ENCODE data around the gene SYNC. TPM values are rescaled to one million over a fixed set of nuclear protein-coding genes. Genes with fewer than 3 reads are reported as not detected.

SYNC gene
- total RNA-seq, 1 experiment from 2014 or later, result 2.8 TPM

DNA sequence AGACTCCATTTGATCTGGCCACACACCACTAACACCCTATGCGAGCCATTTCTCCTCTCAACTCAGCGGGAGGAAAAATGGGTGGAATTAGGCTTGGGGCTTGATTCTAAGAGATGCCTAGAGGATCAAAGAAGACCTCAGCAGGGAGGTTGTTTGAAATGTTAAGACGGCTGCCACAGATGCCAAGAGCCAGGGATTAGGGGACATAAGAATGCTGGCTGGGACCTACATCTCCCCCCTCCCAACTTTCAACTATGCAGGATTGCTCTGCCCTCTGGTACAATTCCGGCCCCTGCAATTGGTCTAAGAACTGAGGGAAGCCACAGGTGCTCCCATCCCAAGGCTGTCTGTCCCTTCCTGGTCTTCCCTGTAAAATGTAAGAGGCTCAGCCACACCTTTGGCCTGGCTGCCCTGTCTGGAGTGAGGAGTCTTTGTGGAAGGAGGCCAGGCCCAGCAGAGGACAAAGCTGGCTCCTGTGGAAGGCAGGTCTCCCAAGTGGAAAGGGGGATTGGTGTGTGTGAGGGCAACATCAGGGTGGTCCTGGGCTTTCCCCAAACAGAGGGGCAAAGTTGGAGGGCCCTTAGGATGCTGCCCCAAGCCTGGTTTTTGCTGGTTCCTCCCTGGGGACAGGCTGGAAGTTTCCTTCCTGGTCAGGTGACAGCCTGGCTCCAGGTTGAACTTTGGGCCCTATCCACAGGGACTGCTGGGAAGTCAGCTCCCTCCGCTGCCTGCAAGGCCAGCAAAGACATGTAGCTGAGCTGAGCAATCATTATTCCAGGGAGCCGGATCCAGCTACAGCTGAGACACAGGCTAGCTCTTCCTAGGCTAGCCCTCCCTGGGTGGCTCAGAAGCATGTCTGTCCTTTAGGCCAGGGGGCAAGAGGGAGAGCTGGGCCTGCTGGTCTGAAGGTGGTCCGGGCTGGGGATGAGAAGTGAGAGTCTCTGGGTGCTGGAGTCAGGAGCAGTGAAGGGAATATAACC, 34.5 kb upstream of the SYNC start:
- Histone ChIP-seq H3K27ac (no peak overlapping the region), H3K4me1 (replicated peaks; ENCODE audit: insufficient read depth) (peaks cover 25% of the 10 kb centered on the region), H3K27me3 (ENCODE audit: insufficient read depth, low read depth) (no peaks in the 10 kb centered on the region), H3K9me3 (ENCODE audit: insufficient read depth, low read depth) (no peaks in the 10 kb centered on the region), H3F3A (ENCODE audit: insufficient read depth, low read depth) (peaks cover 18% of the 10 kb centered on the region; the same call in 1 of the 2 replicates), H3K4me3 (no peak overlapping the region), H2AFZ (no peak overlapping the region), H3K79me2 (ENCODE audit: low read depth) (peaks cover 12% of the 10 kb centered on the region), H3K9me2 (ENCODE audit: insufficient read depth) (no peaks in the 10 kb centered on the region), H3K36me3 (ENCODE audit: low read depth) (no peaks in the 10 kb centered on the region), H4K20me1 (ENCODE audit: insufficient read depth) (no peaks in the 10 kb centered on the region), H3K4me2 (peak overlapping the region; percentile 44; the same call in 1 of the 2 replicates)
- no peak for TF ChIP-seq EZH2 (IDR thresholded peaks at IDR 0.05; ENCODE audit: low read depth)
- TF ChIP-seq, protein P1, sequence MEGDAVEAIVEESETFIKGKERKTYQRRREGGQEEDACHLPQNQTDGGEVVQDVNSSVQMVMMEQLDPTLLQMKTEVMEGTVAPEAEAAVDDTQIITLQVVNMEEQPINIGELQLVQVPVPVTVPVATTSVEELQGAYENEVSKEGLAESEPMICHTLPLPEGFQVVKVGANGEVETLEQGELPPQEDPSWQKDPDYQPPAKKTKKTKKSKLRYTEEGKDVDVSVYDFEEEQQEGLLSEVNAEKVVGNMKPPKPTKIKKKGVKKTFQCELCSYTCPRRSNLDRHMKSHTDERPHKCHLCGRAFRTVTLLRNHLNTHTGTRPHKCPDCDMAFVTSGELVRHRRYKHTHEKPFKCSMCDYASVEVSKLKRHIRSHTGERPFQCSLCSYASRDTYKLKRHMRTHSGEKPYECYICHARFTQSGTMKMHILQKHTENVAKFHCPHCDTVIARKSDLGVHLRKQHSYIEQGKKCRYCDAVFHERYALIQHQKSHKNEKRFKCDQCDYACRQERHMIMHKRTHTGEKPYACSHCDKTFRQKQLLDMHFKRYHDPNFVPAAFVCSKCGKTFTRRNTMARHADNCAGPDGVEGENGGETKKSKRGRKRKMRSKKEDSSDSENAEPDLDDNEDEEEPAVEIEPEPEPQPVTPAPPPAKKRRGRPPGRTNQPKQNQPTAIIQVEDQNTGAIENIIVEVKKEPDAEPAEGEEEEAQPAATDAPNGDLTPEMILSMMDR (conservative IDR thresholded peaks at IDR 0.05), result no peak
- DNase-seq, result no peak
- intact Hi-C loops (cut with micrococcal nuclease; ENCODE audit: unreplicated experiment), result no loop called here
- BruUV-seq (replicated peaks), result no TSS peak
- CTCF ChIA-PET, result no interaction called here
- POLR2A ChIA-PET (ENCODE audit: unreplicated experiment), result no interaction called here

DNA sequence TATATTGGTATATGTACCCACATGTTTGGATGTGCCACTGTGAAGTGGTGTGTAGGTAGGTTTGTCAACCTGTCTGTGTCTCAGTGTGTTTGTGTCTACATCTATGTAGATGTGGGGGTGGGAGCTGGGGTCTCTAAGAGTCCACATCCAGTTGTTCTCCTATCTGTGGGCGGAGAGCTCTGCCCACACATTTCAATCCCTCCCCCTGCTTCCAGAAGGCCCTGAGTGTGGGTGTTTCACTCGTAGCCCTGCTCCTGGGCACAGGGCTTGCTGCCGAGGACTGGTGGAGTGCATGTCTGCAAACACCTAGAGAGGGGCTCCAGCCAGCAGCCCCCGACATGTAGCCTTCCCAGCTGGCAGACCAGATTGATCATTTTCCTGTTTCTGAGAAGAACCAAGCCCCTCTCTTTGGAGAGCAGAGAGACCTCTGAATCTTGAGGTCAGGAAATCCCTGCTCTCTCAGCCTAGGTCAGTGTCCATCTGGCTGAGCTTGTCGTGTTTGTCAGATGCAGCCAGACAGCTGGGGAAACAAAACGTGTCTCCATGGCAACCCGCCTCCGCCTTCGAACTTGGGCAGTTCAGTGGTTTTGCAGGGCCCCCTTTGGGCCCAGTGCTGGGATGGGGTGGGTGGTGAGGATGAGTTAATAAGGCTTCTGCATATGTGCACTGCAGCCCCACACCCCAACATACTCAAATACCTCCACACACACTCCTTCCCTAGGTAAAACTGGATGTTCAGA, 31.2 kb upstream of the SYNC start:
- Histone ChIP-seq H3K36me3 (ENCODE audit: low read depth) (no peaks in the 10 kb centered on the region), H3F3A (ENCODE audit: insufficient read depth, low read depth) (peaks cover 21% of the 10 kb centered on the region; the same call in 1 of the 2 replicates), H3K27ac (no peak overlapping the region), H3K79me2 (ENCODE audit: low read depth) (no peaks in the 10 kb centered on the region), H2AFZ (no peak overlapping the region), H3K4me1 (replicated peaks; ENCODE audit: insufficient read depth) (peaks cover 19% of the 10 kb centered on the region), H4K20me1 (ENCODE audit: insufficient read depth) (no peaks in the 10 kb centered on the region), H3K4me2 (no peak overlapping the region), H3K27me3 (ENCODE audit: insufficient read depth, low read depth) (no peaks in the 10 kb centered on the region), H3K9me3 (ENCODE audit: insufficient read depth, low read depth) (no peaks in the 10 kb centered on the region), H3K9me2 (ENCODE audit: insufficient read depth) (no peaks in the 10 kb centered on the region), H3K4me3 (no peak overlapping the region)
- no peak for DNase-seq
- ChIA-PET POLR2A (ENCODE audit: unreplicated experiment) (no interaction called here), CTCF (interaction anchor here (0.6 kb wide), 3 partner anchors 23 to 1663 kb away, joined by 4 to 8 read pairs (median 7); no protein-coding TSS in a partner anchor)
- no peak for TF ChIP-seq EZH2 (IDR thresholded peaks at IDR 0.05; ENCODE audit: low read depth)
- TF ChIP-seq, protein P1 (conservative IDR thresholded peaks at IDR 0.05), result no peak
- intact Hi-C loops (cut with micrococcal nuclease; ENCODE audit: unreplicated experiment), result no loop called here
- BruUV-seq (replicated peaks), result no TSS peak

DNA sequence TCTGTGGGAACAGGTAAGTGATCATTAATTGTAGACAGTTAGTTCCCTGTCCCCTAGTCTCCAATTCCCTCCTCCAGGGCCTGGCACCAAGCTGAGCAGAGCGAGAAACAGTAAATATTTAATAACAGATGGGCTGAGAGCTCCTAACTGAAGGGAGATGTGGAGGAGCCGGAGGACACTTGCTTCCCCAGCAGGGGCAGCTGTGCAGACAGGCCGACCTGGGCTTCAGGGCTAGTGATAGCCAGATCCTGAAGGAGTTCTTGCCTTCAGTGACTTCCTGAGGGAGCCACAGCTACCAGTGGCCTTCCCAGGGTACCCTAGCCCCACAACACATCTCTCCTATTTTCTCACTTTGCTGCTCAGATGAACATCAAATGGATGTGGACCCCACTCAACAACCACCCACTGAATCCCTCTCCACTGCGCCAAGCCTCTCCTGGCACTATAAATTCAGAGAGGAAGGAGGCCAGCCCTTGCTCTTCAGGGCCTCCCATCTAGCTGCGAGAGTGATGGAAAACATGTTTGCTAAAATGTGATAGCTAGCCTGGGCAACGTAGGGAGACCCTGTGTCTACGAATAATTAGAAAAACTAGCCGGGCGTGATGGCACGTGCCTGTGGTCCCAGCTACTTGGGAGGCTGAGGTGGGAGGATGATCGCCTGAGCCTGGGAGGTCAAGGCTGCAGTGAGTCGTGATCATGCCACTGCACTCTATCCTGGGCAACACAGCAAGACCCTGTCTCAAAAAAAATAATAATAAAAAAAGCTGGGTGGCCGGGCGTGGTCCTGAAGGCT, 26.9 kb upstream of the SYNC start:
- H4K20me1 ChIP-seq (ENCODE audit: insufficient read depth), result no peaks in the 10 kb centered on the region
- no TSS peak for BruUV-seq (replicated peaks)
- H3K27ac ChIP-seq, result no peak overlapping the region
- peaks cover 19% of the 10 kb centered on the region for H3K4me1 ChIP-seq (replicated peaks; ENCODE audit: insufficient read depth)
- ChIA-PET CTCF (interaction anchor here (0.6 to 0.9 kb wide), 2 partner anchors 17 to 209 kb away, joined by 4 to 7 read pairs; no protein-coding TSS in a partner anchor), POLR2A (ENCODE audit: unreplicated experiment) (interaction anchor here (0.5 to 1.4 kb wide), 5 partner anchors 13 to 795 kb away, joined by 3 to 7 read pairs (median 7); no protein-coding TSS in a partner anchor)
- no peak overlapping the region for H3K4me3 ChIP-seq
- TF ChIP-seq EZH2 (IDR thresholded peaks at IDR 0.05; ENCODE audit: low read depth), result no peak
- TF ChIP-seq, protein P1 (conservative IDR thresholded peaks at IDR 0.05), result no peak
- DNase-seq, result no peak
- no peaks in the 10 kb centered on the region for H3K79me2 ChIP-seq (ENCODE audit: low read depth)
- H3K4me2 ChIP-seq, result no peak overlapping the region
- no peak overlapping the region for H2AFZ ChIP-seq
- no peaks in the 10 kb centered on the region for H3K9me3 ChIP-seq (ENCODE audit: insufficient read depth, low read depth)
- intact Hi-C loops (cut with micrococcal nuclease; ENCODE audit: unreplicated experiment), result no loop called here
- H3K9me2 ChIP-seq (ENCODE audit: insufficient read depth), result no peaks in the 10 kb centered on the region
- no peaks in the 10 kb centered on the region for H3K27me3 ChIP-seq (ENCODE audit: insufficient read depth, low read depth)
- peaks cover 27% of the 10 kb centered on the region; the same call in 1 of the 2 replicates for H3F3A ChIP-seq (ENCODE audit: insufficient read depth, low read depth)
- H3K36me3 ChIP-seq (ENCODE audit: low read depth), result no peaks in the 10 kb centered on the region
